Ascending aorta (tissue), 2 donors: ENCODE results near the gene SFMBT1. TPM values are rescaled to one million over a fixed set of nuclear protein-coding genes. Genes with fewer than 3 reads are reported as not detected.

ENCODE experiments used
- DNase-seq, 2 donors: peaks; one replicate each; pipeline ENCODE4 v3.0.0-alpha.2; 2019; ENCODE audit warnings: low spot score in 2 of 2
- H3K27ac ChIP-seq, 2 donors: fragments of 200-600 bp; sonication (generic); one replicate each; pipeline ENCODE4 v1.5.1; 2016 to 2017; ENCODE audit warnings: mild to moderate bottlenecking in 1 of 2
- H3K27me3 ChIP-seq: fragments of 200-600 bp; sonication (generic); one replicate; pipeline ENCODE4 v1.5.1; 2017
- H3K36me3 ChIP-seq, 2 donors: fragments of 200-600 bp; sonication (generic); one replicate each; pipeline ENCODE4 v1.5.1; 2016
- H3K4me1 ChIP-seq, 2 donors: fragments of 200-600 bp; sonication (generic); one replicate each; pipeline ENCODE4 v1.5.1; 2016 to 2017; ENCODE audit warnings: mild to moderate bottlenecking in 1 of 2
- H3K4me3 ChIP-seq, 2 donors: fragments of 200-600 bp; sonication (generic); one replicate each; pipeline ENCODE4 v1.5.1; 2016 to 2017; ENCODE audit warnings: mild to moderate bottlenecking in 1 of 2
- H3K9me3 ChIP-seq, 2 donors: fragments of 200-600 bp; sonication (generic); one replicate each; pipeline ENCODE4 v1.5.1; 2016
- CTCF ChIP-seq, 3 experiments: fragments of 200-600 bp in 2 of 3; fragments of 450-650 bp in 1 of 3; sonication (generic) in 2 of 3; IDR thresholded peaks; one replicate each; pipeline ENCODE4 v1.5.1; 2016 to 2019; ENCODE audit warnings: antibody characterized with exemption in 3 of 3, mild to moderate bottlenecking in 1 of 3, moderate library complexity in 1 of 3
- intact Hi-C: fragments of 100-400 bp; cut with DNase I; formaldehyde crosslinking; loops from one replicate; pipeline ENCODE4 v1.15.1; 2023
- total RNA-seq: library from RNA; depleted of rRNA; stranded (reverse); fragments of >200 nt; gene quantifications from one replicate; pipeline ENCODE4 v1.1.0, GENCODE V29; 2016

SFMBT1 gene
- total RNA-seq, 1 donor from 2014 or later = 1.4 TPM

GRCh38 chr3:52962160-52962559, 83.7 kb downstream of the SFMBT1 start:
- H3K4me3 ChIP-seq = no peak overlapping the region
- H3K4me1 ChIP-seq = no peaks in the 10 kb centered on the region
- no peak overlapping the region for H3K27ac ChIP-seq
- DNase-seq = no peak
- no peaks in the 10 kb centered on the region for H3K9me3 ChIP-seq
- intact Hi-C loops = no loop called here
- no peaks in the 10 kb centered on the region for H3K27me3 ChIP-seq
- TF ChIP-seq CTCF (IDR thresholded peaks at IDR 0.05) = no peak
- H3K36me3 ChIP-seq = no peaks in the 10 kb centered on the region

- Histone ChIP-seq H3K36me3 (no peaks in the 10 kb centered on the region), H3K9me3 (no peaks in the 10 kb centered on the region), H3K27ac (no peak overlapping the region), H3K4me3 (no peak overlapping the region), H3K4me1 (no peaks in the 10 kb centered on the region), H3K27me3 (no peaks in the 10 kb centered on the region)
- no peak for DNase-seq
- TF ChIP-seq CTCF (IDR thresholded peaks at IDR 0.05) = no peak
- intact Hi-C loops = no loop called here
Observed at GRCh38 chr3:52959773-52960172, 86.1 kb downstream of the SFMBT1 start.

GRCh38 chr3:52939600-52939999, 106.3 kb downstream of the SFMBT1 start:
- H3K27me3 ChIP-seq = no peaks in the 10 kb centered on the region
- intact Hi-C loops = no loop called here
- no peaks in the 10 kb centered on the region for H3K9me3 ChIP-seq
- H3K4me3 ChIP-seq = no peak overlapping the region
- H3K36me3 ChIP-seq = no peaks in the 10 kb centered on the region
- H3K4me1 ChIP-seq = no peaks in the 10 kb centered on the region
- no peak for DNase-seq
- no peak overlapping the region for H3K27ac ChIP-seq
- TF ChIP-seq CTCF (IDR thresholded peaks at IDR 0.05) = no peak

GRCh38 chr3:52934630-52935530, 111.0 kb downstream of the SFMBT1 start:
- peak in 1 of 2 donors; percentile 76 for DNase-seq
- H3K9me3 ChIP-seq = no peaks in the 10 kb centered on the region
- no peak overlapping the region for H3K27ac ChIP-seq
- H3K36me3 ChIP-seq = no peaks in the 10 kb centered on the region
- H3K27me3 ChIP-seq = no peaks in the 10 kb centered on the region
- TF ChIP-seq CTCF (IDR thresholded peaks at IDR 0.05) = peak; percentile 55 to 77 (median 75)
- no peak overlapping the region for H3K4me3 ChIP-seq
- H3K4me1 ChIP-seq = no peaks in the 10 kb centered on the region
- intact Hi-C loops = loop anchor here (2.0 to 5.0 kb wide), 3 partner anchors 84 to 192 kb away; no protein-coding TSS in a partner anchor

GRCh38 chr3:52931889-52932288, 114.0 kb downstream of the SFMBT1 start:
- no peak for TF ChIP-seq CTCF (IDR thresholded peaks at IDR 0.05)
- H3K9me3 ChIP-seq = no peaks in the 10 kb centered on the region
- H3K27me3 ChIP-seq = no peaks in the 10 kb centered on the region
- intact Hi-C loops = loop anchor here (5.0 kb wide), 1 partner anchor 150 kb away; no protein-coding TSS in a partner anchor
- no peaks in the 10 kb centered on the region for H3K4me1 ChIP-seq
- H3K36me3 ChIP-seq = no peaks in the 10 kb centered on the region
- H3K4me3 ChIP-seq = no peak overlapping the region
- DNase-seq = no peak
- no peak overlapping the region for H3K27ac ChIP-seq
